HG02678 (cell line): ENCODE data around the gene RASGEF1B.
A peak's percentile ranks its signal among the peaks of the same experiment; 100 is the strongest.

Experiments used
- ATAC-seq: cut with Tn5 transposase; IDR thresholded peaks from one replicate; pipeline ENCODE4 v1.9.1; 2021; ENCODE audit warnings: mild to moderate bottlenecking, moderate library complexity; ENCODE audit not compliant: unreplicated experiment

The RASGEF1B gene

DNA sequence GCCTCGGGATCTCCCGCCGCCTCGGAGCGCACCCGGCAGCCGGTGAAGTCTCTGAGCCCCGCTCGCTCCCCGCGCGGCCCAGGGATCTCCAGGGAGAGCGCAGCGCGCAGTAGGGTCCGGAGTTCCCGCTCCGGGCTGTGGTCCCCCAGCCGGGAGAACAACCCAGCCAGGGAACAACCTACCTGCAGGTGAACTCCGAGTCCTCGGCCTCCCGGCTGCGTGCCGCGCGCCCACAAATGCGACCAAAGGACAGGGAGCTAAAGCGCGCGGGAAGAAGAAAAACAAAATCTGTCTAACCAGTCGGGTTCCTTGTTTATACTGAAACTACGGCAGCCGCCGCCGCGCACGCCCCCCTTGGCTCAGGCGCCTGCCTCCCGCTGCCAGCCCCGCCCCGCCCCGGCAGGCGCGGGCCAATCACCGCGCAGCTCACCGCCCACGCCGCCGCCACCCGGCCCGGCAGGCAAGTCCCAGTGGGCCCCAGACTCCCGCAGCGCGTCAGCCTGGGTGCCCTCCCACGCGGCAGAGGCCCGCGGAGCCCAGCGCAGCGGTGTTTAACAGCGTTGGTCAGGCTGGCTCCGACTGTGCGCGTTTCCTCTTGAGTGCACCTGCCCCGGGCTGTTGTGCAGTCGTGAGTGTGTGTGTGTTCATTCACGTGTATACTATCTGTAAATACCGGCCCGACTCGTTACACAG is at the start of gene RASGEF1B:
RASGEF1B (minus strand) TSS at position 320 of the 693 bp plus-strand sequence. CDS start 12,399 bp downstream, outside the sequence.
- peak; percentile 94 for ATAC-seq

DNA sequence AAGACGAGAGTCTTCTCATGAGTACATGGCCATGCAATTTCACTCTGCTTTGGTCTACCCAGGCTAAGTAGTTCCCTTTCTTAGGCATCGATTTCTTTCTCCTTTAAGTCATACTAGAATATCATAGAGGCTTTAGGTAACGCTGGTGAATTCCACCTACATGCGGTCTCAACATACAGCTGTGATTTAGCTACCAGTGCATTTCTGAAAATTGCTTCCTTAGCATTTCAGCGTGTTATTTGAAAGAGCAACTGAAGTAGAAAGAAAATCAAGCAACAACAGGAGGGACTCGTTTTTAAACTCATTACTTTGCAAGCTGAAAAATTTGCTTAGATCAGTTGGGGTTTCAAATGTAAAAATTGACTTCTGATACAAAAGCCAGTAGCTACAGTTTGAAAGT is 48.1 kb upstream of the RASGEF1B start:
- ATAC-seq: no peak

DNA sequence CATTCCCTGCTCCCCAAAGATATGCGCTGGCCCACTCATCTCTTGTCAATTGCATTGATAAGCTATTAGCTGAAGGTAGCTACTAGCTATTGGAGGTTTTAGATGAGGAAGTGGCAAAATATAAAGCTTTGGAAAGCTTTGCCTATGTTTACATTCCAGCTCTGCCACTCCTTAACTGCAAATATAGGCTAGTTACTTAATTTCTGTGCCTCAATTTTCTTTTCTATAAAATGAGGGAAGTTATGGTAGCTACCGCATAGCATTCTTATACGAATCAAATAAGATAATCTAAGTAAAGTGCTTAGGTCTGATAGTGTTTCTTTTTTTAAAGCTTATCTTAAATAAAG is 47.7 kb upstream of the RASGEF1B start:
- no peak for ATAC-seq

DNA sequence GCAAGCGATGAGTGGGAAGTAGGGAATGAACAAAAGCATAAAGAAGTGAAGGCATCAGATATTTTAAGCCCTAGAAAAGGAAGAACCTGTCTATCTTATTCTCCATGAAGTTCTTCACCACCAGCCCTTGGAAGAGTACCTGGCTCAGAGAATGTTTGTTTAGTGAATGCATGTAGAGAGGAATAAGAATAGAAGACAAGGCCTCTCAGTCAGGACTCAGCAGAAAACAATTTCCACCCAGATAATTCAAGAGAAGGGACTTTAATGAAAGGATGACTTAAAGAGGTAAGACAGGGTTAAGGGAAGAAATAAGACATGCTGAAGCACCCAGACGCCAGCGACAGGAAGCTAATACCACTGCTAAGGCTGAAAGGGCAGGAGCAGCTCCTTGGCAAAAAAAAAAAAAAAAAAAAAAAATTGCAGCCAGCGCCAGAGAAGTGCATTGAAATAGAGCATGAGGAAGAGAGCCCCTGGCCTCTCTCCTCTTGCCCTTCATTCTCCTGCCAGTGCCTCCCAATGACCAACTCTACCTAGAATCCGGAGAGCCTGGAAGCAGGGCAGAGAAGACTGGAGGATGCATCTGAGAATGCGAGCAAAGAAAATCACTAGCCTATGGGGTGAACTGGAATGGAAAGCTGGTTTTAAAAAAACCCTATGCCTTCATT is 47.2 kb upstream of the RASGEF1B start:
- no peak for ATAC-seq

DNA sequence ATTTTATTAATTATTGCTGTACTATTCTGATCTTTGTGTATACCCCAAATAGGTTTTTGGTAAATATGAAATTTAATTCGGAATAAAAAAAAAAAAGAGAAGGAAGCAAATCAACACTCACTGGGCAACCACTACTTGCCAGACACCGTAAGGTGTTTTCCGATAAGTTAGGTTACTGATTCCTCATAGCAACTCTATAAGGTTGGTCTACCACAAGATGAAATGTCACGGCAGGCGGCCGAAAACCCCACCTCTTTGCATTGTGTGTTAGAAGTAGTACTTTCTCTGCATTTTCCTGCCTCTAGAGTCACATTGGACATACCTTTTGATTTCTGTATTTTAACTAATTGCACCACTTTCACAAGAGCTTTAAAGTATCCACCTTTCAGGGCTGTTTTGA is 44.5 kb upstream of the RASGEF1B start:
- peak; percentile 52 for ATAC-seq

DNA sequence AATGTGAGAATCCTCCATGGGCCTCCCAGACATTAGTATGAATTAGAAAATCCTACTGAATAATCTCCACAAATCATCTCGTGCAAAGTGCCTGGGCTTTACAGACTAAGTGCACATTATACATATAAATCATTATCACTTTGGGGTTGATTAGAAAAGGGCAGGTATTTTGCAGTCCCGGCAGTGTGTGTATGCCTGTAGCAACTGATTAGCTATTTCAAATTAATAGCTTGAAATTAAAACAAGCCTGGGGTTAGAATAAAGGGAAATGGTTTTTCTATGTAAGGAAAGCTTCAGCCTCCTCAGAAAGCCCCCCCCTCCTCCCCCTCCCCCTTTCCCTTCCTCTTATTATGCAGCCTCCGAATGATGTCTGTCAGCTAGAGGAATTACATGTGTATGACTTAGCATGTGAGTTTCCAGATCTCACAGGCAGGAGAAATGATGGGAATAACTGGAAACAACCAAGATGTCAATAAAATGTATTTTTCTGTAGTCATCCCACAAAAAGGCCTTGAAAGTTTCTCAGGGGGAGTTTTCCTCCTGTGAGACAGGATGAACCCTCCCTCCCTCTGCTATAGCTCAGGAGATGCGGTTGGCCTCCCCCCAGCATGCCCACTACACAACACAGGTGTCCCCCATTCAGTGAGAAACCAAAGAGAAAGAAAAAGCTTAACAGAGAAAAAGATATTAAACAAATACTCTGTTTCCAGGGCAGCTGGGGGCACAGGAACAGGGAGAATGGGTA is 41.2 kb upstream of the RASGEF1B start:
- ATAC-seq: no peak

DNA sequence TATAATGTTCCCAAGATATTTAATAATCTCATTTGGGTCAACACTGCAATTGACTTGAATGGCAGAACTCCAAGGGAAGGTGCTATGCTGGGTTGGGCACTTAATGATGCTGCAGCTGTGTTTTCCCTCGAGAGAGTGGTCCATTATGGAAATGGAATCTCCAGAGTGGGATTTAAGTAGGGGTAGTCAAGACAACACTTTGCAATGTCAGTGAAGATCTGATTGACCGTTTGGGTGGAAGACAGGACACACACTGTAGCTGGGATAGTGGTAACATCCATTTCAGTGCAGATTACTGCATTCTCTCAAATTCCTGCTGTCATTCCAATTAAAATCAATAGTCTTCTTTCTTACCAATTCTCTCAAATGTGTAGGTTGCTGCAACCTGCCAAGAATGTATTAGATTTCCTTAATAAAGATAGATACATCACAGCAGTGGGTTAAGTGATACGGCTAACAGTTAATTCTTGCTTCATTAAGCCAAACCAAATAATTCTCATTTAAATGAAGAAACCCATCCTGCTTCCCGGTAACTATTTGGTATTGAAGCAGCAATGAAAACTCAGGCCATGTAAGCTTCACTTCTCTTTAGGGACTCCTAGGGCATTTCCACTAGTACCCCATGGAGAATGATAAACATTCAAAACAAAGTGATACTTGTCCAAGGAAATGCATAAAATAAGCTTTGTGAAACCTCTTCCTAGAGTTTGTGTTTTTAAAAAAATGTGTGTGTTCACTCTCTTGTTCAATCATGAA is 40.5 kb upstream of the RASGEF1B start:
- ATAC-seq: no peak

DNA sequence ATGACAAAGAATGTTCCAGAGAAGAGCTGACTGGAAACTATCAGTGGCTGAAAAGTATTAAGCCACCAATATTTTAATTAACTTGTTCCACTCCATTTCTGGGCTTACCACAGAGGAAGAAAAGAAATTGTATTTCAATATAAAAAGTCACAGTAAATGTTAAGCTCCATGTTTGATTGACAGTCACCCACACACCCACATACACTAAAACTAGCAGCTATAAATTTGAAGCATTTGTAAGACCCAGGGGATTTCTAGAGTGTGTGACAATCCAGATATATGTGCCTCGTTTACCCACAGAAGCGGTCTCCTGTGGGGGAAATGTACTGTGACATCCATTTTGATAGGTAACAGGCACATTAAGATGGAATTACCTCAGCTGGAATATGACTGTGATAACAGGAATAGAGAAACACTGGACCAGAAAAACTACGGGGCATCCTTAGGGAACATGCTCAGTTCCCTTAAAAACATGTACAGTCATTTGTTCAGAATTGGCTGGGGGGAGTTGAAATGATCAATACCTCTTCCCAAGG is 39.0 kb upstream of the RASGEF1B start:
- ATAC-seq: no peak

DNA sequence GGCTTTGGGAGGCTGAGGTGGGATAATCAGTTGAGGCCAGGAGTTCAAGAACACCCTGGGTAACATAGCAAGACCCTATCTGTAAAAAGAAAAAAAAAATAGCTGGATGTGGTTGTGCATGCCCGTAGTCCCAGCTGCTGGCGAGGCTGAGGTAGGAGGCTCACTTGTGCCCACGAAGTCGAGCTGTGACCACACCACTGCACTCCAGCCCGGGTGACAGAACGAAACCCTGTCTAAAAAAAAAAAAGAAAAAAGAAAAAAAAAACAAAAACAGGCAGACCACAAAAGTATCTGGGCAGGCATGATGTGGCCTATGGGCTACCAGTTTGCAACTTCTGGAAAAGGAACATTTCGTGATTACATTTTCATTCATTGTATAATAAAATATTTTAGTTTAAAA is 38.1 kb upstream of the RASGEF1B start:
- no peak for ATAC-seq

DNA sequence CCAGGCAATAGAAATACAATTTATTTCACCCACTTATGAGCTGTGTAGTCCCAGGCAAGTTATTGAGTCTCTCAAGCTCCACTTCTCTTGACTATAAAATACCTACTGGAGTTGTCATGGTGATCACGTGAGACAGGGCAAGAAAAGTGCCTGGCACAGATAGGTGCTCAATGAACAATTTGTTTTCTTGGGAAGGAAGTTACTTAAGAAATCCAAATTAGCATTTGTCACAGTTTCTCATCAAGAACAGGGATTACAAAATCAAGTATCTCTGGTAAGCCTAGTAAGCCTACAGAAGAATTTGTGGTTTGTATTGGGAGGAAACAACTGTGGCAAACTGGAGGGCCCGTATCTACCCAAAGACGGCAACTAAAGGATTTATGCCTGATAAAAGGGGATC is 37.5 kb upstream of the RASGEF1B start:
- no peak for ATAC-seq

DNA sequence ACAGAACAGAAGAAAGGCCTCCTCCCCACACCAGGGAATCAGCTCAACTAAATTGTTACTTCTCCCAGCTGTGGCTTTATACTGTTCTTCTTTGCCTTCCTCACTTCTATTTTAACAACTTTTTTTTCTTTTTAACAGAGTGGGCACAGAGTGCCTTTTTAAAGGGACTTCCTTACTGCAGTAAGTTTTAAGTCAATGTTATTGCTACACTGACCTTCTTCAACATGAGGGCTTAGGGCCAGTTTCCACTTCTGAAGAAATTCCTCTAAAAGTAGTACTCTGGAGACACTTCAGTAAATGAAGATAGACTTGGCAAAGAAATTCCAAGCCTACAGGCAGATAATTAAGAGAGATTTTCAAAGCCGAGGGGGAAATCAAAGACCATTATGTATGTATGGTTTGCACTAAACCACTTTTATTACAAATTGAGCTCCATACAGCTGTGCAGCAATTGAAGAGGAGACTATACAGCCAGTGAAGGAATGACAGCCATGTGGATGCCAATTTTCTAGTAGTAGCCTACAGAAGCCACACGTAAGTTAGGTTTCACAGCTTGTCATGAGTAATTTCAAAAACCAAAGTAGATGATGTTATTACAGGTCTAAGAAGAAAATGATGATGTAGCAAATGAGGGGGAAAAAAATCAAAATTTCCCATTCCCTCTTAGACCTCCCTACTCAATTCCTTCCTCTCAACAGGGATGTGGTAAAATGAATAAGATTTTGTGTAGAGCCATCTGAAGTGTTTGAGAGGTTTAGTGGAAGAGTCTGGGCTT is 36.9 kb upstream of the RASGEF1B start:
- no peak for ATAC-seq

DNA sequence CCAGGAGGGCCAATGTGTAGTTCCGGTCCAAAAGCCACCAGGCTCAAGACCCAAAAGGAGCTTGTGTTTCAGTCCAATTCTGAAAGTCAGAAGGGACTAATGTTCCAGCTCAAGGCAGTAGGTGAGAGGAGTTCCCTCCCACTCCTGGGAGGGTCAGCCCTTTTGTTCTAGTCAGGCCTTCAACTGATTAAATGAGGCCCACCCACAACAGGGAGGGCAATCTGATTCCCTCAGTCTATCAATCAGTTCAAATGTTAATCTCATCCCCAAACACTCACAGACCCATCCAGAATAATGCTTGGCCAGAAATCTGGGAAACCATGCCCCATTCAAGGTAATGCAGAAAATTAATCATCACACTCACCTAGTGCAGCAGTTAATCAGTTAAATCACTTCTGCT is 35.8 kb upstream of the RASGEF1B start:
- ATAC-seq: no peak

DNA sequence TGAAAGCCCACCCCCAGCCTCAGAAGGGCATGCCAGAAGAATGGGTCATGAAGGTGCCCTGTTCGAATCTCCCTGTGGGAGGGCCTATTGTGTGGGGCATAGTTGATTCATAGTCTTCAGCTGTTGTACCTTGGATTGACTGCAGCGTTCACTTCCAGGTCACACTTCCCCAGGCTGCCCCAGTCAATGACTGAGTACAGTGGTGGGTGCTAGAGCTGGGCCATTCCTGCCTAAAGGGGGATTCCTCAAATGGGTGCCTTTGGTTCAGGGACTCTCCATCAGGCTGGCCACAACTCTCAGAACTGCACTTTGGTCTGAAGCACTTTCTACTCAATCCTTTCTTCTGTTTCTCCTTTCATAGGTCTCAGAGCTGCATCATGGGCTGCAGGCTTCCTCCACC is 35.0 kb upstream of the RASGEF1B start:
- ATAC-seq: peak; percentile 76

DNA sequence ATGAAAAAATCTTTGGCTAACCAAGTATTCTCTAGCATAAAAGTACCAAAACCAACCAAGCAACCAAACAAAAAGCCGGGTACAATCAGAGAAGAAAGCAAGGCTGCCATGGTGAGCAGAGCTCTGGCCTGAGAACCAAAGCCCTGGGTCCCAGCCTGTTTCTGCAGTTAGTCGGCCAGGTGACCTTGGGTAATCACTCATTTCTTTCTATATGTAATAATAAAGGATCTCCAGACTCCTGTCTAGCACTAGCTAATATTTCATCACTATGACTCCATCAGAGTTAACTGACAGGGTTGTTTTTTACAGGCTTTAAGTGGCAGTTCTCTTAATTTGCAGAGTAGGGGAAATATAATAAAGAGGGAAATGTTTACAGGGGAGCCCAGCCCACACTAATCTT is 34.0 kb upstream of the RASGEF1B start:
- no peak for ATAC-seq

DNA sequence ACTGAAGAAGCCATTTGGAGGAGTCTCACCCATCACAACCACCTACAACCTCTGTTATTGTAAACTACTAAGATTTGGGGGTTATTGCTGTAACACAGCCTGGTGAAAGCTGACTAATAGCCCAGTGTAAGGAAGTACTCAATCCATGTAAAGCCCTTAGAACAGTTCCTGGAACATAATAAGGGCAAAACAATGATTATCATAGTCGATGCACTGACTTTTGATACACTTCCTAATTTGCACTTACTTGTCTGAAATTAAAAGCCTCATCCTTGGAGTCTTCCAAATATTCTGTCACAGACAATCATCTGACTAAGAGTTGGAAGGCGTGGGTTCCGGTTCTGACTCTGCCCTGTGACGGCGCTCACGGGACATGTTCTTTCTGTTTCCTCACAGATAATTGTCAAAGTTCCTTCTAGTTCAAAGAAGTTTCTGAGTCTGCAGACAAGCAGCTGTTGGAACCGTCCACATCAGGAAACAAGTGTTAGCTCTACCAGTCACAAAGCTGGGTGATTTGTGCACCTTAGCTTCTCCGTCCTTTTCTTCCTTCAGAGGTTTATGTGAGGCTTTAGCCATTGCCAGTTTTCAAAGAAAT is 33.4 kb upstream of the RASGEF1B start:
- ATAC-seq: peak; percentile 53

DNA sequence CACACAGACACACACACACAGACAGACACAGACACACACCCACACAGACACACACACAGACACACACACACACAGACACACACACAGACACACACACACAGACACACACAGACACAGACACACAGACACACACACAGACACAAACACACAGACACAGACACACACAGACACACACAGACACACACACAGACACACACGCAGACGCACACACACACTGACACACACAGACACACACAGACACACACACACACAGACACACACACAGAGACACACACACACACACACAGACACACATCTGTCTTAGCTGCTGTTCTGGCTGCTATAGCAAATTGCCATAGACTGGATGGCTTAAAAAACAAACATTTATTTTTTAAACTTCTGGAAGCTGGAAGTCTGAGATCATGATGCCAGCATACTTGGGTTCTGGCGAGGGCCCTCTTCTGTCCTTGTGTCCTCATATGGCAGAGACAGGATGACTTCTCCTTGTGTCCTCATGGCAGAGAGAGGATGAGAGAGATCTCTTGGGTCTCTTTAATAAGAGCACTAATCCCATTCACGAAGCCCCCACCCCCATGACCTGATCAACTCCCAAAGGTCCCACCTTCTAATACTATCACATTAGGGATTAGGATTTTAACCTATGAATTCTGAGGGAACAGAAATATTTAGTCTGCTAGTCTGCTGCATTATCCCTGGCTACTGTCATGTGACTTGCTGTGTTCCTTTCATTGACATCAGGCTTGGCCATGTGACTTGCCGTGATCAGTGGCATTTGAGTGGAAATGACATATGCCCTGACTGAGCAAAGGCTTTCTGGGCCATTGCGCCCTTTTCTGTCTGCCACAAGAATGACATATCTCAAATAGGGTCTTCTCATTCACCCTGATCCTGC is 32.7 kb upstream of the RASGEF1B start:
- ATAC-seq: no peak

DNA sequence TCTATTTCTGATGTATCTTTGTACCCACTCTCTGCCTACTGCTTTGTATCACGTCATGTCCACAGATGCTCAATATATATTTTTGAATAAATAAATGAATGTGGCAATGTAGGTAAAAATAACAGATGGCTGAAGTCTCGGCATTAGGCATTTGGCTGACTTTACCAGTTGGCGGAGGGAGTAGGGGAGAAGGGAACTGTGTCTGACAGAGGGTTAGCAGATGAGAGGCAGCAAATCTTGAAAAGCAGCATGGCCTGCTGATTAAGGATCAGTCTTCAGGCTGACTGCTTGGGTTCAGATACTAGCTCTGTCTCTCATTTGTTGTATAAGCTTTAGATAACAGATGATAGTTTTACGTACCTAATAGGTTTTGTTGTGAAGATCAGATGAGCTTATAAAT is 31.9 kb upstream of the RASGEF1B start:
- ATAC-seq: no peak

DNA sequence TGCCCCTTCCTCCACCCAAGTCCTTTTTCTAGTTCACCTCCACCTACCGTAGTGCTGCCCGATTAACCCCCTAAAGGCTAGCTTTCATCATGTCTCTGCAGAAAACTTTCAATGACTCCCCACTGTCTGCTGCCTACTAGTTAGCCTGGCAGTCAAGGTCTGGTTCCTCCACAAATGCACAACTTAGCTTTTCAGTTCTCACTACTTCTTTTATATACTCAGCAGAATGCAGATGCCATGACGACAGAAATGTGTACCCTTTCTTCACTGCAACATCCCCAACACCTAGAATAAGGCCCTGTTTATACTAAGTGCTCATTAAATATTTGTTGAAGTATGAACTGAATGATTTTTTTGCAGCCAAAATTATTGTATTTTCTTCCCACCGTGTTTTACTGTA is 30.9 kb upstream of the RASGEF1B start:
- no peak for ATAC-seq

DNA sequence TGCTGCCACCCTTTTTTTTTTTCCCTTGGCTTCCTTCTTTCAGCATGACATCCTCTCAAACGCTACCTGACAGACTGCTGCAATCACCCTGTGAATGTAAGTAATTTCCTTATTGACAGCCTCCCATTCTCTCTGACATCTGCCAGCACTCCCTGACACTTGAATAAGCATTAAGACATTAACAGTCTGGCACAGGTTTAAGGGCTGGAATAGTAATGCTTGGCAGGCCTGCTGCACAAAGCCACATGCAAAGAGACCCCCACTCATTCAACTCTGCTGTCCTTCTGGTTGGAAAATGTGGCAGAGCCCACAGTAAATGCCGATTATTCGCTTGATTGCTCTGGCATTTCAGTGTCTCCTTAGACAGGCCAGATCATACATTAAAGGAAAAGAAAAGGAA is 28.1 kb upstream of the RASGEF1B start:
- ATAC-seq: no peak
